Measurements from ENCODE around the gene CLCN6.

The CLCN6 gene

GRCh38 chr1:11869104-11869503, 63.1 kb downstream of the CLCN6 start:
- H3K4me1 ChIP-seq (ENCODE audit: control insufficient read depth, insufficient read depth, low read length) = no peaks in the 10 kb centered on the region
- H3K27me3 ChIP-seq (ENCODE audit: control insufficient read depth, insufficient read depth, low read length) = peaks cover 48% of the 10 kb centered on the region
- H3K36me3 ChIP-seq (ENCODE audit: insufficient read depth, low read length) = no peaks in the 10 kb centered on the region
- no peak overlapping the region for H3K9ac ChIP-seq (ENCODE audit: low read depth, low read length)
- H3K9me3 ChIP-seq (replicated peaks; ENCODE audit: low read length) = no peaks in the 10 kb centered on the region
- no peak overlapping the region for H3K4me2 ChIP-seq (ENCODE audit: low read length)
- no peak overlapping the region for H3K4me3 ChIP-seq (ENCODE audit: low read length)

GRCh38 chr1:11869650-11870207, 63.7 kb downstream of the CLCN6 start:
- no peaks in the 10 kb centered on the region for H3K36me3 ChIP-seq (ENCODE audit: insufficient read depth, low read length)
- H3K27me3 ChIP-seq (ENCODE audit: control insufficient read depth, insufficient read depth, low read length) = peaks cover 52% of the 10 kb centered on the region
- no peak overlapping the region for H3K9ac ChIP-seq (ENCODE audit: low read depth, low read length)
- H3K9me3 ChIP-seq (replicated peaks; ENCODE audit: low read length) = no peaks in the 10 kb centered on the region
- no peak overlapping the region for H3K4me2 ChIP-seq (ENCODE audit: low read length)
- no peaks in the 10 kb centered on the region for H3K4me1 ChIP-seq (ENCODE audit: control insufficient read depth, insufficient read depth, low read length)
- no peak overlapping the region for H3K4me3 ChIP-seq (ENCODE audit: low read length)

- Histone ChIP-seq H3K4me1 (ENCODE audit: control insufficient read depth, insufficient read depth, low read length) (no peaks in the 10 kb centered on the region), H3K4me2 (ENCODE audit: low read length) (no peak overlapping the region), H3K4me3 (ENCODE audit: low read length) (no peak overlapping the region), H3K27me3 (ENCODE audit: control insufficient read depth, insufficient read depth, low read length) (peaks cover 54% of the 10 kb centered on the region), H3K9ac (ENCODE audit: low read depth, low read length) (no peak overlapping the region), H3K36me3 (ENCODE audit: insufficient read depth, low read length) (no peaks in the 10 kb centered on the region), H3K9me3 (replicated peaks; ENCODE audit: low read length) (no peaks in the 10 kb centered on the region)
Measured at GRCh38 chr1:11872545-11872944, 66.6 kb downstream of the CLCN6 start.

- no peaks in the 10 kb centered on the region for H3K4me1 ChIP-seq (ENCODE audit: control insufficient read depth, insufficient read depth, low read length)
- no peaks in the 10 kb centered on the region for H3K9me3 ChIP-seq (replicated peaks; ENCODE audit: low read length)
- H3K4me3 ChIP-seq (ENCODE audit: low read length) = no peak overlapping the region
- no peaks in the 10 kb centered on the region for H3K36me3 ChIP-seq (ENCODE audit: insufficient read depth, low read length)
- no peak overlapping the region for H3K4me2 ChIP-seq (ENCODE audit: low read length)
- no peak overlapping the region for H3K9ac ChIP-seq (ENCODE audit: low read depth, low read length)
- peaks cover 62% of the 10 kb centered on the region for H3K27me3 ChIP-seq (ENCODE audit: control insufficient read depth, insufficient read depth, low read length)
Measured at GRCh38 chr1:11873395-11874257, 67.6 kb downstream of the CLCN6 start.

- H3K27me3 ChIP-seq (ENCODE audit: control insufficient read depth, insufficient read depth, low read length) = peaks cover 66% of the 10 kb centered on the region
- no peak overlapping the region for H3K4me2 ChIP-seq (ENCODE audit: low read length)
- H3K4me1 ChIP-seq (ENCODE audit: control insufficient read depth, insufficient read depth, low read length) = no peaks in the 10 kb centered on the region
- H3K9ac ChIP-seq (ENCODE audit: low read depth, low read length) = no peak overlapping the region
- no peak overlapping the region for H3K4me3 ChIP-seq (ENCODE audit: low read length)
- no peaks in the 10 kb centered on the region for H3K9me3 ChIP-seq (replicated peaks; ENCODE audit: low read length)
- H3K36me3 ChIP-seq (ENCODE audit: insufficient read depth, low read length) = no peaks in the 10 kb centered on the region
Measured at GRCh38 chr1:11874258-11874562, 68.2 kb downstream of the CLCN6 start.

GRCh38 chr1:11874624-11875023, 68.6 kb downstream of the CLCN6 start:
- peaks cover 66% of the 10 kb centered on the region for H3K27me3 ChIP-seq (ENCODE audit: control insufficient read depth, insufficient read depth, low read length)
- no peak overlapping the region for H3K4me3 ChIP-seq (ENCODE audit: low read length)
- no peaks in the 10 kb centered on the region for H3K36me3 ChIP-seq (ENCODE audit: insufficient read depth, low read length)
- H3K4me1 ChIP-seq (ENCODE audit: control insufficient read depth, insufficient read depth, low read length) = no peaks in the 10 kb centered on the region
- no peak overlapping the region for H3K4me2 ChIP-seq (ENCODE audit: low read length)
- no peaks in the 10 kb centered on the region for H3K9me3 ChIP-seq (replicated peaks; ENCODE audit: low read length)
- no peak overlapping the region for H3K9ac ChIP-seq (ENCODE audit: low read depth, low read length)

- no peak overlapping the region for H3K4me2 ChIP-seq (ENCODE audit: low read length)
- H3K4me3 ChIP-seq (ENCODE audit: low read length) = no peak overlapping the region
- H3K9ac ChIP-seq (ENCODE audit: low read depth, low read length) = no peak overlapping the region
- peaks cover 66% of the 10 kb centered on the region for H3K27me3 ChIP-seq (ENCODE audit: control insufficient read depth, insufficient read depth, low read length)
- H3K9me3 ChIP-seq (replicated peaks; ENCODE audit: low read length) = no peaks in the 10 kb centered on the region
- H3K4me1 ChIP-seq (ENCODE audit: control insufficient read depth, insufficient read depth, low read length) = no peaks in the 10 kb centered on the region
- H3K36me3 ChIP-seq (ENCODE audit: insufficient read depth, low read length) = no peaks in the 10 kb centered on the region
Measured at GRCh38 chr1:11875094-11875493, 69.1 kb downstream of the CLCN6 start.

- Histone ChIP-seq H3K4me2 (ENCODE audit: low read length) (no peak overlapping the region), H3K9me3 (replicated peaks; ENCODE audit: low read length) (no peaks in the 10 kb centered on the region), H3K27me3 (ENCODE audit: control insufficient read depth, insufficient read depth, low read length) (peaks cover 79% of the 10 kb centered on the region), H3K9ac (ENCODE audit: low read depth, low read length) (no peak overlapping the region), H3K36me3 (ENCODE audit: insufficient read depth, low read length) (no peaks in the 10 kb centered on the region), H3K4me1 (ENCODE audit: control insufficient read depth, insufficient read depth, low read length) (no peaks in the 10 kb centered on the region), H3K4me3 (ENCODE audit: low read length) (no peak overlapping the region)
Measured at GRCh38 chr1:11877074-11877473, 71.1 kb downstream of the CLCN6 start.

GRCh38 chr1:11878081-11878890, 72.3 kb downstream of the CLCN6 start:
- Histone ChIP-seq H3K36me3 (ENCODE audit: insufficient read depth, low read length) (no peaks in the 10 kb centered on the region), H3K4me1 (ENCODE audit: control insufficient read depth, insufficient read depth, low read length) (no peaks in the 10 kb centered on the region), H3K4me2 (ENCODE audit: low read length) (no peak overlapping the region), H3K27me3 (ENCODE audit: control insufficient read depth, insufficient read depth, low read length) (peaks cover 82% of the 10 kb centered on the region), H3K9ac (ENCODE audit: low read depth, low read length) (no peak overlapping the region), H3K9me3 (replicated peaks; ENCODE audit: low read length) (no peaks in the 10 kb centered on the region), H3K4me3 (ENCODE audit: low read length) (no peak overlapping the region)

GRCh38 chr1:11878891-11879190, 72.8 kb downstream of the CLCN6 start:
- H3K4me2 ChIP-seq (ENCODE audit: low read length) = no peak overlapping the region
- H3K27me3 ChIP-seq (ENCODE audit: control insufficient read depth, insufficient read depth, low read length) = peaks cover 82% of the 10 kb centered on the region
- no peaks in the 10 kb centered on the region for H3K4me1 ChIP-seq (ENCODE audit: control insufficient read depth, insufficient read depth, low read length)
- no peak overlapping the region for H3K9ac ChIP-seq (ENCODE audit: low read depth, low read length)
- no peaks in the 10 kb centered on the region for H3K9me3 ChIP-seq (replicated peaks; ENCODE audit: low read length)
- H3K4me3 ChIP-seq (ENCODE audit: low read length) = no peak overlapping the region
- H3K36me3 ChIP-seq (ENCODE audit: insufficient read depth, low read length) = no peaks in the 10 kb centered on the region

GRCh38 chr1:11879311-11880180, 73.6 kb downstream of the CLCN6 start:
- no peak overlapping the region for H3K4me2 ChIP-seq (ENCODE audit: low read length)
- no peaks in the 10 kb centered on the region for H3K9me3 ChIP-seq (replicated peaks; ENCODE audit: low read length)
- no peak overlapping the region for H3K4me3 ChIP-seq (ENCODE audit: low read length)
- H3K36me3 ChIP-seq (ENCODE audit: insufficient read depth, low read length) = no peaks in the 10 kb centered on the region
- H3K27me3 ChIP-seq (ENCODE audit: control insufficient read depth, insufficient read depth, low read length) = peaks cover 79% of the 10 kb centered on the region
- no peak overlapping the region for H3K9ac ChIP-seq (ENCODE audit: low read depth, low read length)
- H3K4me1 ChIP-seq (ENCODE audit: control insufficient read depth, insufficient read depth, low read length) = no peaks in the 10 kb centered on the region

Data from skeletal muscle satellite cell (primary cell).